B cell (primary cell): ENCODE data around the gene AGXT2. TPM values are rescaled to one million over a fixed set of nuclear protein-coding genes. Genes with fewer than 3 reads are reported as not detected.

ENCODE experiments used
- ATAC-seq: fragments of 200-7000 bp; cut with Tn5 transposase; one replicate; pipeline ENCODE4 v1.10.0; 2021; ENCODE audit warnings: low read depth, mild to moderate bottlenecking, moderate number of reproducible peaks, moderate library complexity
- CTCF ChIA-PET: fragments of 350-600 bp; sonication (Branson Sonifier 250); formaldehyde crosslinking; loops from one replicate; lab custom pipeline; 2021; ENCODE audit warnings: antibody characterized with exemption, inconsistent platforms; lab: Charles Lee
- POLR2A ChIA-PET: fragments of 350-600 bp; sonication (Branson Sonifier 250); formaldehyde crosslinking; loops from one replicate; lab custom pipeline; 2021; ENCODE audit warnings: antibody characterized with exemption; lab: Charles Lee
- DNase-seq: peaks from one replicate; pipeline ENCODE4 v3.0.0; 2013
- H2AFZ ChIP-seq: 2 replicates; pipeline ENCODE4 v1.6.1; 2012; ENCODE audit warnings: mild to moderate bottlenecking, low read depth, low read length; ENCODE audit not compliant: insufficient read depth, poor library complexity, severe bottlenecking
- H3K27ac ChIP-seq, 2 donors: 1 replicate in 1 of 2; 2 replicates in 1 of 2; pipeline ENCODE4 v1.5.1; 2012 to 2013; ENCODE audit warnings: low read length in 2 of 2, mild to moderate bottlenecking in 2 of 2, moderate library complexity in 1 of 2
- H3K27me3 ChIP-seq, 4 experiments: fragments of 200-600 bp in 1 of 4; sonication (generic) in 1 of 4; replicated peaks in 1 of 4; 1 replicate in 2 of 4; 2 replicates in 2 of 4; pipeline versions ENCODE4 v1.6.1 to v1.7.0; 2013 to 2016; ENCODE audit warnings: low read length in 3 of 4, mild to moderate bottlenecking in 2 of 4, mixed read lengths in 1 of 4, moderate library complexity in 1 of 4; ENCODE audit not compliant: insufficient read depth in 4 of 4, control insufficient read depth in 3 of 4; ENCODE audit errors: control extremely low read depth in 1 of 4
- H3K36me3 ChIP-seq, 2 experiments: replicated peaks in 1 of 2; 1 replicate in 1 of 2; 2 replicates in 1 of 2; pipeline versions ENCODE4 v1.6.1 to v1.7.1; 2013; ENCODE audit warnings: low read length in 1 of 2; ENCODE audit not compliant: insufficient read depth in 2 of 2, control insufficient read depth in 1 of 2; ENCODE audit errors: control extremely low read depth in 1 of 2, extremely low read depth in 1 of 2
- H3K4me1 ChIP-seq, 2 donors: fragments of 200-600 bp in 1 of 2; sonication (generic) in 1 of 2; 1 replicate in 1 of 2; 2 replicates in 1 of 2; pipeline versions ENCODE4 v1.5.1 to v1.6.1; 2013 to 2017; ENCODE audit warnings: low read length in 2 of 2; ENCODE audit not compliant: control insufficient read depth in 2 of 2, insufficient read depth in 2 of 2
- H3K4me2 ChIP-seq: replicated peaks from 2 replicates; pipeline ENCODE3; 2012; ENCODE audit warnings: mild to moderate bottlenecking, low read depth, low read length; ENCODE audit not compliant: poor library complexity, severe bottlenecking
- H3K4me3 ChIP-seq, 5 experiments: fragments of 200-600 bp in 1 of 5; sonication (generic) in 1 of 5; 1 replicate in 3 of 5; 2 replicates in 2 of 5; pipeline versions ENCODE4 v1.5.1 to v1.7.0; 2011 to 2016; ENCODE audit warnings: low read length in 4 of 5, mild to moderate bottlenecking in 4 of 5, low read depth in 2 of 5, control low read depth in 1 of 5, moderate library complexity in 1 of 5; ENCODE audit not compliant: insufficient read depth in 1 of 5; ENCODE audit errors: control extremely low read depth in 1 of 5, extremely low read depth in 1 of 5
- H3K79me2 ChIP-seq: fragments of 200-600 bp; sonication (generic); one replicate; pipeline ENCODE4 v1.6.0; 2016; ENCODE audit warnings: low read length; ENCODE audit not compliant: control insufficient read depth, insufficient read depth
- H3K9ac ChIP-seq: fragments of 200-600 bp; sonication (generic); 2 replicates; pipeline ENCODE4 v1.6.1; 2017; ENCODE audit warnings: mild to moderate bottlenecking, low read length, moderate library complexity
- H3K9me3 ChIP-seq, 3 donors: one replicate each; pipeline versions ENCODE4 v1.6.1 to v1.7.1; 2013; ENCODE audit warnings: low read length in 2 of 3; ENCODE audit not compliant: control insufficient read depth in 2 of 3, insufficient read depth in 1 of 3; ENCODE audit errors: control extremely low read depth in 1 of 3
- H4K20me1 ChIP-seq: 2 replicates; pipeline ENCODE4 v1.6.0; 2012; ENCODE audit warnings: mild to moderate bottlenecking, low read length; ENCODE audit not compliant: insufficient read depth, control insufficient read depth, poor library complexity, severe bottlenecking
- H3K27ac Mint-ChIP-seq: one replicate; pipeline ENCODE4 v1.8.0; 2021; ENCODE audit warnings: mixed read lengths
- H3K27me3 Mint-ChIP-seq: one replicate; pipeline ENCODE4 v1.8.0; 2021; ENCODE audit warnings: mixed read lengths
- H3K4me1 Mint-ChIP-seq: one replicate; pipeline ENCODE4 v1.8.0; 2021; ENCODE audit warnings: mixed read lengths
- H3K4me3 Mint-ChIP-seq: one replicate; pipeline ENCODE4 v1.8.0; 2021; ENCODE audit warnings: mixed read lengths
- H3K9me3 Mint-ChIP-seq: one replicate; pipeline ENCODE4 v1.8.0; 2022; ENCODE audit warnings: mixed read lengths; ENCODE audit not compliant: insufficient read depth
- CTCF ChIP-seq: fragments of 200-600 bp; IDR thresholded peaks from one replicate; pipeline ENCODE4 v1.8.0; 2022; ENCODE audit warnings: antibody characterized with exemption, mild to moderate bottlenecking
- EZH2 ChIP-seq: IDR thresholded peaks from 2 replicates; pipeline ENCODE4 v1.6.1; 2012; ENCODE audit warnings: borderline replicate concordance, low read depth, mild to moderate bottlenecking, moderate library complexity, low read length; ENCODE audit not compliant: insufficient read depth, poor library complexity, severe bottlenecking
- WGBS: methylation state at CpG from one replicate; pipeline ENCODE4 v1.1.5; 2013; ENCODE audit warnings: missing lambda C conversion rate; ENCODE audit not compliant: insufficient coverage; 5-methylcytosine and 5-hydroxymethylcytosine counted together
- intact Hi-C: fragments of 100-400 bp; cut with micrococcal nuclease; formaldehyde crosslinking; loops from one replicate; pipeline ENCODE4 v1.10.0; 2022
- polyA plus RNA-seq: library from polyadenylated mRNA; depleted of rRNA; stranded (reverse); fragments of >200 nt; gene quantifications from 2 replicates; pipeline ENCODE4 v1.2.3, GENCODE V29; 2012
- total RNA-seq, 2 donors: library from RNA; stranded (reverse); fragments of 120-200 nt in 1 of 2; gene quantifications; 1 replicate in 1 of 2; 2 replicates in 1 of 2; pipeline versions ENCODE4 v1.2.3 to v1.2.4, GENCODE V29; 2013 to 2022

The AGXT2 gene
- total and polyA plus RNA-seq, 2 donors (not counting 1 experiment from before 2014, with no cell fraction given): not detected

- H3K4me1 ChIP-seq: no peaks in the 10 kb centered on the region
- no peaks in the 10 kb centered on the region for H4K20me1 ChIP-seq
- DNase-seq (no peak), ATAC-seq (no peak)
- Mint-ChIP-seq H3K4me1 (no peaks in the 10 kb centered on the region), H3K27me3 (no peaks in the 10 kb centered on the region), H3K27ac (no peak overlapping the region), H3K9me3 (peaks cover 11% of the 10 kb centered on the region), H3K4me3 (no peak overlapping the region)
- ChIA-PET POLR2A (no interaction called here), CTCF (no interaction called here)
- no peak overlapping the region for H3K4me3 ChIP-seq
- no peaks in the 10 kb centered on the region for H3K79me2 ChIP-seq
- 95% methylated on average over 2 of the region's 4 CpGs for WGBS
- intact Hi-C loops: no loop called here
- no peak overlapping the region for H3K9ac ChIP-seq
- H3K4me2 ChIP-seq: no peak overlapping the region
- H3K27ac ChIP-seq: no peak overlapping the region
- no peak overlapping the region for H2AFZ ChIP-seq
- TF ChIP-seq CTCF (no peak), EZH2 (no peak)
- H3K27me3 ChIP-seq: no peaks in the 10 kb centered on the region
- H3K9me3 ChIP-seq: peaks cover 3 to 4% (median 3%) of the 10 kb centered on the region in 3 donors
- H3K36me3 ChIP-seq: no peaks in the 10 kb centered on the region
These were observed 80.2 kb downstream of the AGXT2 start for GRCh38 chr5:34967540-34967939.

- Histone ChIP-seq H3K27ac (no peak overlapping the region), H3K4me3 (no peak overlapping the region), H3K36me3 (peaks cover 0 to 13% of the 10 kb centered on the region in 2 experiments), H3K27me3 (no peaks in the 10 kb centered on the region), H2AFZ (no peak overlapping the region), H3K79me2 (no peaks in the 10 kb centered on the region), H4K20me1 (no peaks in the 10 kb centered on the region), H3K9ac (no peak overlapping the region), H3K4me2 (no peak overlapping the region), H3K4me1 (no peaks in the 10 kb centered on the region), H3K9me3 (no peaks in the 10 kb centered on the region)
- intact Hi-C loops: no loop called here
- Mint-ChIP-seq H3K27me3 (no peaks in the 10 kb centered on the region), H3K27ac (no peak overlapping the region), H3K4me1 (no peaks in the 10 kb centered on the region), H3K4me3 (no peak overlapping the region), H3K9me3 (no peaks in the 10 kb centered on the region)
- DNase-seq (no peak), ATAC-seq (no peak)
- ChIA-PET POLR2A (no interaction called here), CTCF (interaction anchor here (1.4 kb wide), 1 partner anchor 12 kb away, joined by 3 read pairs; no protein-coding TSS in a partner anchor)
- TF ChIP-seq EZH2 (no peak), CTCF (no peak)
- WGBS: no CpG with 5 or more reads among the region's 1 CpG
These were observed 88.4 kb downstream of the AGXT2 start for GRCh38 chr5:34959323-34959722.
